ENCODE results near the gene ATP1B3.

Gene ATP1B3

GRCh38 chr3:141938011-141938500, 61.6 kb downstream of the ATP1B3 start:
- Mint-ChIP-seq H3K27ac (no peak overlapping the region), H3K4me3 (no peak overlapping the region), H3K27me3 (no peaks in the 10 kb centered on the region), H3K4me1 (ENCODE audit: low read depth) (peaks cover 21% of the 10 kb centered on the region), H3K36me3 (ENCODE audit: low read depth) (no peaks in the 10 kb centered on the region), H3K9me3 (no peaks in the 10 kb centered on the region)

- Mint-ChIP-seq H3K27ac (peak overlapping the region; percentile 87), H3K4me1 (ENCODE audit: low read depth) (peaks cover 21% of the 10 kb centered on the region), H3K4me3 (peak overlapping the region; percentile 20), H3K9me3 (no peaks in the 10 kb centered on the region), H3K27me3 (no peaks in the 10 kb centered on the region), H3K36me3 (ENCODE audit: low read depth) (no peaks in the 10 kb centered on the region)
These were observed 63.3 kb downstream of the ATP1B3 start for GRCh38 chr3:141939759-141940158.

- Mint-ChIP-seq H3K4me3 (peak overlapping the region; percentile 61), H3K27ac (peak overlapping the region; percentile 87), H3K9me3 (no peaks in the 10 kb centered on the region), H3K36me3 (ENCODE audit: low read depth) (no peaks in the 10 kb centered on the region), H3K4me1 (ENCODE audit: low read depth) (peaks cover 21% of the 10 kb centered on the region), H3K27me3 (no peaks in the 10 kb centered on the region)
These were observed 63.8 kb downstream of the ATP1B3 start for GRCh38 chr3:141940194-141940776.

GRCh38 chr3:141941093-141941492, 64.7 kb downstream of the ATP1B3 start:
- no peak overlapping the region for H3K27ac Mint-ChIP-seq

GRCh38 chr3:141942006-141942405, 65.6 kb downstream of the ATP1B3 start:
- peaks cover 21% of the 10 kb centered on the region for H3K4me1 Mint-ChIP-seq (ENCODE audit: low read depth)
- no peak overlapping the region for H3K27ac Mint-ChIP-seq
- H3K4me3 Mint-ChIP-seq: no peak overlapping the region
- no peaks in the 10 kb centered on the region for H3K9me3 Mint-ChIP-seq
- no peaks in the 10 kb centered on the region for H3K27me3 Mint-ChIP-seq
- no peaks in the 10 kb centered on the region for H3K36me3 Mint-ChIP-seq (ENCODE audit: low read depth)

More at GRCh38 chr3:141941093-141941492, 64.7 kb downstream of the ATP1B3 start:
- H3K9me3 Mint-ChIP-seq: no peaks in the 10 kb centered on the region
- no peaks in the 10 kb centered on the region for H3K27me3 Mint-ChIP-seq
- peaks cover 21% of the 10 kb centered on the region for H3K4me1 Mint-ChIP-seq (ENCODE audit: low read depth)
- H3K36me3 Mint-ChIP-seq (ENCODE audit: low read depth): no peaks in the 10 kb centered on the region
- H3K4me3 Mint-ChIP-seq: no peak overlapping the region

- Mint-ChIP-seq H3K27me3 (no peaks in the 10 kb centered on the region), H3K4me1 (ENCODE audit: low read depth) (peaks cover 20% of the 10 kb centered on the region)
These were observed 69.5 kb downstream of the ATP1B3 start for GRCh38 chr3:141945726-141946485.

GRCh38 chr3:141949399-141949798, 73.0 kb downstream of the ATP1B3 start:
- H3K27me3 Mint-ChIP-seq: no peaks in the 10 kb centered on the region
- no peaks in the 10 kb centered on the region for H3K9me3 Mint-ChIP-seq
- peaks cover 8% of the 10 kb centered on the region for H3K36me3 Mint-ChIP-seq (ENCODE audit: low read depth)
- no peak overlapping the region for H3K4me3 Mint-ChIP-seq
- H3K4me1 Mint-ChIP-seq (ENCODE audit: low read depth): peaks cover 12% of the 10 kb centered on the region
- no peak overlapping the region for H3K27ac Mint-ChIP-seq

More at GRCh38 chr3:141945726-141946485, 69.5 kb downstream of the ATP1B3 start:
- no peaks in the 10 kb centered on the region for H3K9me3 Mint-ChIP-seq
- no peak overlapping the region for H3K27ac Mint-ChIP-seq
- H3K36me3 Mint-ChIP-seq (ENCODE audit: low read depth): no peaks in the 10 kb centered on the region
- no peak overlapping the region for H3K4me3 Mint-ChIP-seq

- Mint-ChIP-seq H3K9me3 (no peaks in the 10 kb centered on the region), H3K27ac (peak overlapping the region; percentile 65), H3K4me1 (ENCODE audit: low read depth) (peaks cover 13% of the 10 kb centered on the region), H3K27me3 (no peaks in the 10 kb centered on the region), H3K36me3 (ENCODE audit: low read depth) (peaks cover 8% of the 10 kb centered on the region), H3K4me3 (no peak overlapping the region)
These were observed 73.5 kb downstream of the ATP1B3 start for GRCh38 chr3:141949972-141950371.

- H3K4me1 Mint-ChIP-seq (ENCODE audit: low read depth): peaks cover 17% of the 10 kb centered on the region
- no peak overlapping the region for H3K27ac Mint-ChIP-seq
These were observed 74.4 kb downstream of the ATP1B3 start for GRCh38 chr3:141950572-141951493.

GRCh38 chr3:141952611-141953010, 76.2 kb downstream of the ATP1B3 start:
- Mint-ChIP-seq H3K27me3 (no peaks in the 10 kb centered on the region), H3K9me3 (no peaks in the 10 kb centered on the region), H3K4me3 (no peak overlapping the region), H3K36me3 (ENCODE audit: low read depth) (peaks cover 8% of the 10 kb centered on the region), H3K4me1 (ENCODE audit: low read depth) (peaks cover 17% of the 10 kb centered on the region), H3K27ac (no peak overlapping the region)

More at GRCh38 chr3:141950572-141951493, 74.4 kb downstream of the ATP1B3 start:
- Mint-ChIP-seq H3K27me3 (no peaks in the 10 kb centered on the region), H3K36me3 (ENCODE audit: low read depth) (peaks cover 8% of the 10 kb centered on the region), H3K4me3 (no peak overlapping the region), H3K9me3 (no peaks in the 10 kb centered on the region)

- peak overlapping the region; percentile 6 for H3K4me3 Mint-ChIP-seq
- no peak overlapping the region for H3K27ac Mint-ChIP-seq
- peaks cover 9% of the 10 kb centered on the region for H3K4me1 Mint-ChIP-seq (ENCODE audit: low read depth)
- H3K27me3 Mint-ChIP-seq: no peaks in the 10 kb centered on the region
- H3K9me3 Mint-ChIP-seq: no peaks in the 10 kb centered on the region
- H3K36me3 Mint-ChIP-seq (ENCODE audit: low read depth): peaks cover 13% of the 10 kb centered on the region
These were observed 78.7 kb downstream of the ATP1B3 start for GRCh38 chr3:141955175-141955574.

- Mint-ChIP-seq H3K4me1 (ENCODE audit: low read depth) (peaks cover 6% of the 10 kb centered on the region), H3K27ac (no peak overlapping the region), H3K9me3 (no peaks in the 10 kb centered on the region), H3K27me3 (no peaks in the 10 kb centered on the region), H3K36me3 (ENCODE audit: low read depth) (peaks cover 6% of the 10 kb centered on the region), H3K4me3 (no peak overlapping the region)
These were observed 83.4 kb downstream of the ATP1B3 start for GRCh38 chr3:141959589-141960554.

- Mint-ChIP-seq H3K9me3 (no peaks in the 10 kb centered on the region), H3K4me1 (ENCODE audit: low read depth) (no peaks in the 10 kb centered on the region), H3K4me3 (no peak overlapping the region), H3K36me3 (ENCODE audit: low read depth) (peaks cover 6% of the 10 kb centered on the region), H3K27ac (no peak overlapping the region), H3K27me3 (no peaks in the 10 kb centered on the region)
These were observed 84.3 kb downstream of the ATP1B3 start for GRCh38 chr3:141960731-141961130.

- H3K4me1 Mint-ChIP-seq (ENCODE audit: low read depth): no peaks in the 10 kb centered on the region
- H3K4me3 Mint-ChIP-seq: no peak overlapping the region
- no peaks in the 10 kb centered on the region for H3K9me3 Mint-ChIP-seq
- peaks cover 6% of the 10 kb centered on the region for H3K36me3 Mint-ChIP-seq (ENCODE audit: low read depth)
- H3K27ac Mint-ChIP-seq: no peak overlapping the region
- no peaks in the 10 kb centered on the region for H3K27me3 Mint-ChIP-seq
These were observed 86.9 kb downstream of the ATP1B3 start for GRCh38 chr3:141963301-141963700.

Measured in stimulated activated naive CD8-positive, alpha-beta T cell treated with anti-CD3 and anti-CD28 coated beads, Interleukin-15, Interleukin-2, amounts not matched to agents 100 ng/mL and 50 ng/mL, for 24 hours (primary cell).